Neural crest cell (in vitro differentiated cells): ENCODE results near the gene TEAD1. TPM values are rescaled to one million over a fixed set of nuclear protein-coding genes. Genes with fewer than 3 reads are reported as not detected.
A peak's percentile ranks its signal among the peaks of the same experiment; 100 is the strongest.

Source experiments
- DNase-seq: peaks from one replicate; pipeline ENCODE4 v3.0.0; 2021; ENCODE audit warnings: low read depth, mixed read lengths, low spot score
- H3K27ac Mint-ChIP-seq: one replicate; pipeline ENCODE4 v1.8.0; 2021; ENCODE audit warnings: mild to moderate bottlenecking, mixed read lengths; ENCODE audit not compliant: unreplicated experiment
- H3K27me3 Mint-ChIP-seq: 2 replicates; pipeline ENCODE4 v1.8.0; 2021; ENCODE audit warnings: low read depth, mild to moderate bottlenecking, mixed read lengths
- H3K36me3 Mint-ChIP-seq: 2 replicates; pipeline ENCODE4 v1.8.0; 2021; ENCODE audit warnings: low read depth, mild to moderate bottlenecking, mixed read lengths
- H3K4me1 Mint-ChIP-seq: 2 replicates; pipeline ENCODE4 v1.8.0; 2021; ENCODE audit warnings: mixed read lengths
- H3K4me3 Mint-ChIP-seq: one replicate; pipeline ENCODE4 v1.8.0; 2021; ENCODE audit warnings: mild to moderate bottlenecking, mixed read lengths
- H3K9me3 Mint-ChIP-seq: 2 replicates; pipeline ENCODE4 v1.8.0; 2021; ENCODE audit warnings: mixed read lengths
- CTCF ChIP-seq: fragments of 200-600 bp; sonication (generic); conservative IDR thresholded peaks from 2 replicates; pipeline ENCODE4 v1.5.0; 2021; ENCODE audit warnings: antibody characterized with exemption, mild to moderate bottlenecking
- total RNA-seq: library from RNA; stranded (reverse); gene quantifications from 2 replicates; pipeline ENCODE4 v1.2.1, GENCODE V29; 2021

Gene TEAD1
- total RNA-seq, 1 donor from 2014 or later = 84.1 TPM

GRCh38 chr11:12822392-12823022 lies 148.3 kb downstream of the TEAD1 start:
- peak overlapping the region; percentile 76 for H3K4me3 Mint-ChIP-seq
- no peaks in the 10 kb centered on the region for H3K27me3 Mint-ChIP-seq
- no peaks in the 10 kb centered on the region for H3K9me3 Mint-ChIP-seq
- DNase-seq = no peak
- H3K4me1 Mint-ChIP-seq = peaks cover 73% of the 10 kb centered on the region
- no peaks in the 10 kb centered on the region for H3K36me3 Mint-ChIP-seq
- no peak for TF ChIP-seq CTCF
- peak overlapping the region; percentile 91 for H3K27ac Mint-ChIP-seq

- Mint-ChIP-seq H3K4me1 (peaks cover 81% of the 10 kb centered on the region), H3K27me3 (no peaks in the 10 kb centered on the region), H3K9me3 (no peaks in the 10 kb centered on the region), H3K4me3 (peak overlapping the region; percentile 36), H3K36me3 (no peaks in the 10 kb centered on the region), H3K27ac (peak overlapping the region; percentile 93)
- DNase-seq = no peak
- no peak for TF ChIP-seq CTCF
These were observed 150.2 kb downstream of the TEAD1 start for GRCh38 chr11:12824281-12825041.

- H3K27me3 Mint-ChIP-seq = no peaks in the 10 kb centered on the region
- H3K27ac Mint-ChIP-seq = no peak overlapping the region
- no peak for TF ChIP-seq CTCF
- peaks cover 85% of the 10 kb centered on the region for H3K4me1 Mint-ChIP-seq
- H3K36me3 Mint-ChIP-seq = no peaks in the 10 kb centered on the region
- H3K9me3 Mint-ChIP-seq = no peaks in the 10 kb centered on the region
- no peak overlapping the region for H3K4me3 Mint-ChIP-seq
- DNase-seq = no peak
These were observed 152.2 kb downstream of the TEAD1 start for GRCh38 chr11:12826441-12826840.

- no peaks in the 10 kb centered on the region for H3K27me3 Mint-ChIP-seq
- no peak for DNase-seq
- H3K4me3 Mint-ChIP-seq = peak overlapping the region; percentile 91
- H3K36me3 Mint-ChIP-seq = no peaks in the 10 kb centered on the region
- no peaks in the 10 kb centered on the region for H3K9me3 Mint-ChIP-seq
- no peak for TF ChIP-seq CTCF
- H3K27ac Mint-ChIP-seq = peak overlapping the region; percentile 95
- peaks cover 81% of the 10 kb centered on the region for H3K4me1 Mint-ChIP-seq
These were observed 153.1 kb downstream of the TEAD1 start for GRCh38 chr11:12827369-12827768.

- peaks cover 81% of the 10 kb centered on the region for H3K4me1 Mint-ChIP-seq
- H3K27me3 Mint-ChIP-seq = no peaks in the 10 kb centered on the region
- H3K36me3 Mint-ChIP-seq = peaks cover 3% of the 10 kb centered on the region
- TF ChIP-seq CTCF = no peak
- H3K9me3 Mint-ChIP-seq = no peaks in the 10 kb centered on the region
- no peak for DNase-seq
- peak overlapping the region; percentile 95 for H3K27ac Mint-ChIP-seq
- H3K4me3 Mint-ChIP-seq = peak overlapping the region; percentile 91
These were observed 153.9 kb downstream of the TEAD1 start for GRCh38 chr11:12827929-12828812.
